T-helper 22 cell (primary cell): ENCODE results near the gene PIK3CG.
"Not testable (repeated sequence)": the region's sequence is repeated elsewhere in the genome, so short reads cannot be mapped to it uniquely, and the experiment has no call there.

Experiments used
- DNase-seq: peaks from one replicate; pipeline ENCODE4 v3.0.0-alpha.2; 2020; ENCODE audit warnings: low read depth

PIK3CG gene

GRCh38 chr7:106938803-106939202 lies 73.7 kb downstream of the PIK3CG start:
- no peak for DNase-seq

GRCh38 chr7:106944035-106944665 lies 79.1 kb downstream of the PIK3CG start:
- DNase-seq, result no peak

- DNase-seq, result no peak
These were observed 82.2 kb downstream of the PIK3CG start for GRCh38 chr7:106947244-106947728.

- no peak for DNase-seq
These were observed 87.0 kb downstream of the PIK3CG start for GRCh38 chr7:106952001-106952657.

- DNase-seq, result no peak
These were observed 87.7 kb downstream of the PIK3CG start for GRCh38 chr7:106952658-106953231.

GRCh38 chr7:106954840-106955239 lies 89.8 kb downstream of the PIK3CG start:
- DNase-seq, result no peak

GRCh38 chr7:106955857-106956256 lies 90.8 kb downstream of the PIK3CG start:
- not testable (repeated sequence) for DNase-seq
